HepG2 (cell line): Measurements from ENCODE around the gene KPNA4. TPM values are rescaled to one million over a fixed set of nuclear protein-coding genes. Genes with fewer than 3 reads are reported as not detected.
A peak's percentile ranks its signal among the peaks of the same experiment; 100 is the strongest.

Experiments
- ATAC-seq: fragments of 200-7000 bp; cut with Tn5 transposase; 3 replicates; pipeline ENCODE4 v1.9.1; 2020; ENCODE audit warnings: mild to moderate bottlenecking, moderate library complexity
- BruUV-seq: library from RNA; stranded (reverse); fragments of 400-500 nt; replicated peaks from 2 replicates; lab custom pipeline; 2021; lab: Mats Ljungman, UMichigan
- CTCF ChIA-PET: fragments of 300-600 bp; formaldehyde crosslinking; extraction: SDS; loops from one replicate; lab custom pipeline; 2021; ENCODE audit warnings: low total read pairs, inconsistent platforms, low intra/inter-chr PET ratio; lab: Yijun Ruan, JAX
- POLR2A ChIA-PET: fragments of 350-600 bp; sonication (Branson Sonifier 250); formaldehyde crosslinking; loops from one replicate; lab custom pipeline; 2020; ENCODE audit warnings: antibody characterized with exemption, inconsistent platforms; lab: Yijun Ruan, JAX
- DNase-seq: peaks from one replicate; pipeline ENCODE4 v3.0.0-alpha.2; 2015; ENCODE audit warnings: low spot score
- FAIRE-seq: peaks from 3 replicates; lab custom pipeline; 2011; peaks lifted over from hg19 to GRCh38; lab: Jason Lieb, UNC
- H2AFZ ChIP-seq: one replicate; pipeline ENCODE4 v1.6.1; 2011; ENCODE audit warnings: low read length, inconsistent platforms
- H3K27ac ChIP-seq: fragments of 300-600 bp; 3 replicates; pipeline ENCODE4 v1.8.0; 2011; ENCODE audit warnings: mixed run types, mild to moderate bottlenecking, mixed read lengths, low read length, inconsistent platforms; ENCODE audit not compliant: insufficient read depth; ENCODE audit errors: extremely low read length
- H3K27me3 ChIP-seq, 2 experiments: fragments of 200-600 bp in 1 of 2; 2 replicates in 1 of 2; 3 replicates in 1 of 2; pipeline versions ENCODE4 v1.6.0 to v1.8.0; 2011; ENCODE audit warnings: low read length in 2 of 2, mild to moderate bottlenecking in 2 of 2, moderate library complexity in 2 of 2, inconsistent platforms in 1 of 2; ENCODE audit not compliant: insufficient read depth in 2 of 2, control insufficient read depth in 1 of 2
- H3K36me3 ChIP-seq, 2 experiments: fragments of 200-600 bp in 1 of 2; replicated peaks in 1 of 2; 2 replicates in 1 of 2; 3 replicates in 1 of 2; pipeline versions ENCODE4 v1.5.1 to v1.8.0; 2011; ENCODE audit warnings: low read length in 2 of 2, inconsistent platforms in 1 of 2; ENCODE audit not compliant: insufficient read depth in 2 of 2, control insufficient read depth in 1 of 2
- H3K4me1 ChIP-seq: 2 replicates; pipeline ENCODE4 v1.5.1; 2012; ENCODE audit warnings: low read length, inconsistent platforms; ENCODE audit not compliant: insufficient read depth
- H3K4me2 ChIP-seq: 2 replicates; pipeline ENCODE4 v1.6.0; 2011; ENCODE audit warnings: low read depth, low read length, inconsistent platforms
- H3K4me3 ChIP-seq, 3 experiments: fragments of 200-600 bp in 1 of 3; sonication (generic), shearing (Covaris generic) in 1 of 3; replicated peaks in 1 of 3; 2 replicates each; pipeline ENCODE4 v1.5.1; 2011 to 2016; ENCODE audit warnings: low read length in 3 of 3, inconsistent platforms in 2 of 3, low read depth in 2 of 3, mild to moderate bottlenecking in 2 of 3, control low read depth in 1 of 3, mixed read lengths in 1 of 3; ENCODE audit not compliant: insufficient read depth in 1 of 3
- H3K79me2 ChIP-seq: one replicate; pipeline ENCODE4 v1.6.1; 2011; ENCODE audit warnings: low read length, inconsistent platforms; ENCODE audit not compliant: insufficient read depth
- H3K9ac ChIP-seq: 2 replicates; pipeline ENCODE4 v1.6.0; 2011; ENCODE audit warnings: mild to moderate bottlenecking, low read depth, low read length, inconsistent platforms; ENCODE audit not compliant: insufficient read depth
- H3K9me3 ChIP-seq: 2 replicates; pipeline ENCODE4 v1.5.1; 2012; ENCODE audit warnings: mild to moderate bottlenecking, low read length
- H4K20me1 ChIP-seq: 2 replicates; pipeline ENCODE4 v1.6.0; 2011; ENCODE audit warnings: inconsistent platforms, mild to moderate bottlenecking, low read length, moderate library complexity; ENCODE audit not compliant: insufficient read depth
- FOXP1 ChIP-seq, 2 experiments: fragments of 450-650 bp in 1 of 2; IDR thresholded peaks; 2 replicates each; pipeline ENCODE4 v1.6.1; 2017 to 2018; ENCODE audit warnings: antibody characterized with exemption in 1 of 2
- IKZF5 ChIP-seq: IDR thresholded peaks from 2 replicates; pipeline ENCODE4 v1.6.1; 2018; ENCODE audit warnings: missing genetic modification reagents, mild to moderate bottlenecking, missing compliant biosample characterization
- MTERF4 ChIP-seq: sonication (generic); formaldehyde crosslinking; IDR thresholded peaks from 2 replicates; pipeline ENCODE4 v1.8.0; 2023; ENCODE audit warnings: mild to moderate bottlenecking, missing genetic modification reagents
- PREB ChIP-seq: sonication (generic); formaldehyde crosslinking; IDR thresholded peaks from 2 replicates; pipeline ENCODE4 v1.4.0; 2020; ENCODE audit warnings: missing genetic modification reagents
- STAG1 ChIP-seq: sonication (generic); formaldehyde crosslinking; IDR thresholded peaks from 2 replicates; pipeline ENCODE4 v1.4.0; 2020; ENCODE audit warnings: missing genetic modification reagents
- ZEB1 ChIP-seq: IDR thresholded peaks from 2 replicates; pipeline ENCODE4 v1.6.1; 2012; ENCODE audit warnings: mild to moderate bottlenecking, low read depth, inconsistent platforms; ENCODE audit not compliant: insufficient replicate concordance
- ZFP1 ChIP-seq: IDR thresholded peaks from 2 replicates; pipeline ENCODE4 v1.6.1; 2016
- ZFP82 ChIP-seq: sonication (generic); formaldehyde crosslinking; IDR thresholded peaks from 2 replicates; pipeline ENCODE4 v1.5.1; 2020; ENCODE audit warnings: mild to moderate bottlenecking, missing genetic modification reagents, borderline replicate concordance
- ZKSCAN1 ChIP-seq: fragments of 150-350 bp; IDR thresholded peaks from 2 replicates; pipeline ENCODE4 v1.6.1; 2014; ENCODE audit warnings: low read length
- ZNF572 ChIP-seq: sonication (generic); formaldehyde crosslinking; IDR thresholded peaks from 2 replicates; pipeline ENCODE4 v1.5.1; 2020; ENCODE audit warnings: mild to moderate bottlenecking, missing genetic modification reagents
- ZNF652 ChIP-seq: IDR thresholded peaks from 2 replicates; pipeline ENCODE4 v1.6.1; 2016; ENCODE audit warnings: low read depth, borderline replicate concordance
- WGBS: methylation state at CpG from one replicate; pipeline ENCODE4 v1.1.6; 2017; ENCODE audit warnings: low lambda C conversion rate; 5-methylcytosine and 5-hydroxymethylcytosine counted together
- in situ Hi-C: cut with HindIII; loops from 2 replicates; pipeline ENCODE4 v1.10.0; 2017; ENCODE audit warnings: low pct_unique_long_range_greater_than_20kb; ENCODE audit not compliant: extremely low pct_ligation_motif_present
- intact Hi-C: fragments of 100-400 bp; cut with micrococcal nuclease; formaldehyde crosslinking; loops from one replicate; pipeline ENCODE4 v1.10.0; 2022; ENCODE audit not compliant: unreplicated experiment
- polyA plus RNA-seq, 8 experiments: library from polyadenylated mRNA; depleted of rRNA in 3 of 8; stranded (reverse) in 7 of 8; unstranded in 1 of 8; fragments of >200 nt; fragmentation: Illumina TruSeq in 4 of 8; extraction: Trizol in 4 of 8; gene quantifications; 2 replicates each; pipeline versions ENCODE4 v1.2.1 to v1.2.3, GENCODE V29; 2011 to 2016; ENCODE audit warnings: low read depth in 4 of 8, missing spikeins in 1 of 8, mixed read lengths in 1 of 8; ENCODE audit not compliant: insufficient read depth in 1 of 8
- total RNA-seq, 5 experiments: library from RNA; depleted of rRNA; stranded (reverse); fragments of >200 nt; fragmentation: Illumina TruSeq; extraction: Trizol; gene quantifications; 2 replicates each; pipeline ENCODE4 v1.2.3, GENCODE V29; 2016; ENCODE audit warnings: low read depth in 1 of 5
- TF ChIP-seq, protein P1 (sequence below): sonication (generic); formaldehyde crosslinking; IDR thresholded peaks from 2 replicates; pipeline ENCODE4 v1.5.0; 2020; ENCODE audit warnings: mild to moderate bottlenecking, missing genetic modification reagents, moderate library complexity
- TF ChIP-seq, protein P2 (sequence below): IDR thresholded peaks from 2 replicates; pipeline ENCODE4 v1.6.1; 2018; ENCODE audit warnings: missing genetic modification reagents

Gene KPNA4
- total and polyA plus RNA-seq, 2 of the 13 experiments (the other 11 are each of a cell fraction or from before 2014, with no cell fraction given) = 9.9 to 27.9 TPM

DNA sequence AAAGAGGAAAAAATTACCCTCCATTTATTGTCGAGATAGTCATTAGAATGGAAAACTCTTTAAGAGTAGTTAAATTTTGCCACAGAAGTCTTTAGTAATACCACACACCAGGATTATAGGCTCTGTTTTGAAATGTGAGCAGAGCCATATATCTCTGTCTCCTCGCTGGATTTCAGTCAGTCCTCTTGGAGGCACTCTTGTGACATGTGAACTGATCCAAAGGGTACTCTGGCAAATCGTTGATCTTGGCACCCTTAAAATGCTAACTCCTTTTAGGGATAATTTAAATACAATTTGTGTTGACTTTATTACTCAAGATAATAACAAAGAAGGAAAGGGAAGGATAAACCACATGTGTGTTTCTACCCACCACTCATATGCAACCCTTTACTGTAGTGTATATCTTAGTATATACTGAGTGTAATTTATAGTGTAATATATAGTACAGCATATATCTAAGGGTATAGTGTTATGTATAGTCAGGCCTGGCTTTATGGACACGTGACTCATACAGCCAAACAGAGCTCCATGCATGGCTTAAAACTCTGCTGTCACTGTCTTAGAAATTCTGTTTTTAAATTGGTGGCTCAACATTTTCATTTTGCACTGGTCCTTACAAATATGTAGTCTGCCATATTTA lies 12.3 kb upstream of the KPNA4 start:
- in situ Hi-C loops (no loop called here), intact Hi-C loops (loop anchor here (5.0 kb wide), 1 partner anchor 365 kb away; no protein-coding TSS in a partner anchor)
- H3K27me3 ChIP-seq = peaks cover 0 to 10% of the 10 kb centered on the region in 2 experiments; a peak in 1 of 5 replicates
- peak; percentile 12 for DNase-seq
- TF ChIP-seq FOXP1 (IDR thresholded peaks at IDR 0.05) = no peak
- TF ChIP-seq FOXP1 (CRISPR knock-in tag; IDR thresholded peaks at IDR 0.05) = no peak
- TF ChIP-seq PREB (CRISPR knock-in tag) = no peak
- peak; percentile 47 for TF ChIP-seq STAG1 (CRISPR knock-in tag)
- no peak for TF ChIP-seq ZNF572
- no peak for TF ChIP-seq ZKSCAN1
- TF ChIP-seq IKZF5 (CRISPR knock-in tag) = no peak
- no peak for TF ChIP-seq ZFP1 (CRISPR knock-in tag)
- TF ChIP-seq, protein P1, sequence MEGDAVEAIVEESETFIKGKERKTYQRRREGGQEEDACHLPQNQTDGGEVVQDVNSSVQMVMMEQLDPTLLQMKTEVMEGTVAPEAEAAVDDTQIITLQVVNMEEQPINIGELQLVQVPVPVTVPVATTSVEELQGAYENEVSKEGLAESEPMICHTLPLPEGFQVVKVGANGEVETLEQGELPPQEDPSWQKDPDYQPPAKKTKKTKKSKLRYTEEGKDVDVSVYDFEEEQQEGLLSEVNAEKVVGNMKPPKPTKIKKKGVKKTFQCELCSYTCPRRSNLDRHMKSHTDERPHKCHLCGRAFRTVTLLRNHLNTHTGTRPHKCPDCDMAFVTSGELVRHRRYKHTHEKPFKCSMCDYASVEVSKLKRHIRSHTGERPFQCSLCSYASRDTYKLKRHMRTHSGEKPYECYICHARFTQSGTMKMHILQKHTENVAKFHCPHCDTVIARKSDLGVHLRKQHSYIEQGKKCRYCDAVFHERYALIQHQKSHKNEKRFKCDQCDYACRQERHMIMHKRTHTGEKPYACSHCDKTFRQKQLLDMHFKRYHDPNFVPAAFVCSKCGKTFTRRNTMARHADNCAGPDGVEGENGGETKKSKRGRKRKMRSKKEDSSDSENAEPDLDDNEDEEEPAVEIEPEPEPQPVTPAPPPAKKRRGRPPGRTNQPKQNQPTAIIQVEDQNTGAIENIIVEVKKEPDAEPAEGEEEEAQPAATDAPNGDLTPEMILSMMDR = peak; percentile 60
- no peak for TF ChIP-seq MTERF4 (CRISPR knock-in tag)
- peak; percentile 47; the same call in 1 of the 2 replicates for TF ChIP-seq ZNF652
- no peak for TF ChIP-seq ZFP82 (CRISPR knock-in tag)
- TF ChIP-seq ZEB1 = no peak
- TF ChIP-seq, protein P2, sequence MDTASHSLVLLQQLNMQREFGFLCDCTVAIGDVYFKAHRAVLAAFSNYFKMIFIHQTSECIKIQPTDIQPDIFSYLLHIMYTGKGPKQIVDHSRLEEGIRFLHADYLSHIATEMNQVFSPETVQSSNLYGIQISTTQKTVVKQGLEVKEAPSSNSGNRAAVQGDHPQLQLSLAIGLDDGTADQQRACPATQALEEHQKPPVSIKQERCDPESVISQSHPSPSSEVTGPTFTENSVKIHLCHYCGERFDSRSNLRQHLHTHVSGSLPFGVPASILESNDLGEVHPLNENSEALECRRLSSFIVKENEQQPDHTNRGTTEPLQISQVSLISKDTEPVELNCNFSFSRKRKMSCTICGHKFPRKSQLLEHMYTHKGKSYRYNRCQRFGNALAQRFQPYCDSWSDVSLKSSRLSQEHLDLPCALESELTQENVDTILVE = no peak
- TF ChIP-seq, all 625 proteins: peak for 3
- Histone ChIP-seq H3K36me3 (no peaks in the 10 kb centered on the region), H3K9ac (no peak overlapping the region), H3K4me1 (0 out of 2 replicates have a peak, but pooled peaks cover 6% of the 10 kb centered on the region), H3K27ac (no peak overlapping the region), H3K4me2 (no peak overlapping the region), H2AFZ (no peak overlapping the region), H3K4me3 (no peak overlapping the region), H4K20me1 (no peaks in the 10 kb centered on the region), H3K9me3 (no peaks in the 10 kb centered on the region), H3K79me2 (no peaks in the 10 kb centered on the region)
- 6% methylated on average over 4 of the region's 4 CpGs for WGBS
- ATAC-seq = peak; percentile 82
- no peak for FAIRE-seq
- CTCF ChIA-PET = no interaction called here
- POLR2A ChIA-PET = no interaction called here
- BruUV-seq = no TSS peak
